Hematopoietic multipotent progenitor cell treated with erythropoietin and hydrocortisone succinate and interleukin-3 and kit ligand, for 4 days (in vitro differentiated cells): ENCODE measurements around the gene CFAP221.
A peak's percentile ranks its signal among the peaks of the same experiment; 100 is the strongest.

Source experiments
- DNase-seq: peaks from one replicate; pipeline ENCODE4 v3.0.0-alpha.2; 2015

Gene CFAP221

GRCh38 chr2:119537792-119538191, 6.5 kb upstream of the CFAP221 start:
- no peak for DNase-seq

GRCh38 chr2:119541476-119541875, 2.8 kb upstream of the CFAP221 start:
- DNase-seq: no peak

- DNase-seq: no peak
Observed at GRCh38 chr2:119544939-119545475, 758 bp downstream of the CFAP221 start.

GRCh38 chr2:119545754-119546446, 1.7 kb downstream of the CFAP221 start:
- DNase-seq: no peak

- peak; percentile 24 for DNase-seq
Observed at GRCh38 chr2:119546447-119546767, 2.2 kb downstream of the CFAP221 start.

- no peak for DNase-seq
Observed at GRCh38 chr2:119548516-119549120, 4.4 kb downstream of the CFAP221 start.

GRCh38 chr2:119549241-119549640, 5.0 kb downstream of the CFAP221 start:
- DNase-seq: no peak

- no peak for DNase-seq
Observed at GRCh38 chr2:119550346-119550745, 6.1 kb downstream of the CFAP221 start.

GRCh38 chr2:119550856-119551255, 6.6 kb downstream of the CFAP221 start:
- DNase-seq: no peak

- no peak for DNase-seq
Observed at GRCh38 chr2:119552902-119553301, 8.7 kb downstream of the CFAP221 start.

- no peak for DNase-seq
Observed at GRCh38 chr2:119553687-119554344, 9.6 kb downstream of the CFAP221 start.

- no peak for DNase-seq
Observed at GRCh38 chr2:119565481-119565880, 21.2 kb downstream of the CFAP221 start.

- DNase-seq: no peak
Observed at GRCh38 chr2:119567292-119567691, 23.0 kb downstream of the CFAP221 start.

GRCh38 chr2:119574108-119574815, 30.0 kb downstream of the CFAP221 start:
- no peak for DNase-seq

GRCh38 chr2:119574864-119575263, 30.6 kb downstream of the CFAP221 start:
- peak; percentile 4 for DNase-seq

- peak; percentile 21 for DNase-seq
Observed at GRCh38 chr2:119575439-119575838, 31.2 kb downstream of the CFAP221 start.

- DNase-seq: no peak
Observed at GRCh38 chr2:119579424-119580295, 35.4 kb downstream of the CFAP221 start.

GRCh38 chr2:119580550-119581072, 36.4 kb downstream of the CFAP221 start:
- DNase-seq: no peak

GRCh38 chr2:119583291-119583690, 39.0 kb downstream of the CFAP221 start:
- DNase-seq: no peak

- no peak for DNase-seq
Observed at GRCh38 chr2:119584469-119584868, 40.2 kb downstream of the CFAP221 start.

- no peak for DNase-seq
Observed at GRCh38 chr2:119586085-119586484, 41.8 kb downstream of the CFAP221 start.

GRCh38 chr2:119590873-119591272, 46.6 kb downstream of the CFAP221 start:
- DNase-seq: no peak
